ENCODE measurements around the gene OVCA2.

OVCA2 gene

GRCh38 chr17:2060385-2060658 is 18.5 kb downstream of the OVCA2 start:
- Histone ChIP-seq H4K20me1 (ENCODE audit: low read depth, low read length) (no peaks in the 10 kb centered on the region), H3K4me2 (ENCODE audit: low read depth, low read length, poor library complexity, severe bottlenecking) (no peak overlapping the region), H2AFZ (ENCODE audit: low read depth, low read length, severe bottlenecking) (no peak overlapping the region), H3F3A (ENCODE audit: insufficient read depth) (no peaks in the 10 kb centered on the region), H3K36me3 (ENCODE audit: low read length) (no peaks in the 10 kb centered on the region), H3K9me2 (replicated peaks; ENCODE audit: insufficient read depth, low read length) (no peaks in the 10 kb centered on the region), H3K79me2 (ENCODE audit: insufficient read depth, low read length) (no peaks in the 10 kb centered on the region), H3K9me3 (ENCODE audit: insufficient read depth, low read length) (no peaks in the 10 kb centered on the region), H3K4me3 (ENCODE audit: insufficient read depth, low read length, poor library complexity, severe bottlenecking) (no peak overlapping the region), H3K9ac (ENCODE audit: low read length) (no peak overlapping the region), H3K27ac (ENCODE audit: low read depth, low read length) (no peak overlapping the region), H3K27me3 (ENCODE audit: low read length) (no peaks in the 10 kb centered on the region)
- TF ChIP-seq CTCF (IDR thresholded peaks at IDR 0.05; ENCODE audit: insufficient read depth, low read length, poor library complexity, severe bottlenecking): no peak
- TF ChIP-seq EZH2phosphoT487 (conservative IDR thresholded peaks at IDR 0.05; ENCODE audit: low read length): no peak

- Histone ChIP-seq H3K27ac (ENCODE audit: low read depth, low read length) (no peak overlapping the region), H3F3A (ENCODE audit: insufficient read depth) (no peaks in the 10 kb centered on the region), H3K36me3 (ENCODE audit: low read length) (no peaks in the 10 kb centered on the region), H4K20me1 (ENCODE audit: low read depth, low read length) (no peaks in the 10 kb centered on the region), H3K9me2 (replicated peaks; ENCODE audit: insufficient read depth, low read length) (no peaks in the 10 kb centered on the region), H2AFZ (ENCODE audit: low read depth, low read length, severe bottlenecking) (no peak overlapping the region), H3K9me3 (ENCODE audit: insufficient read depth, low read length) (no peaks in the 10 kb centered on the region), H3K27me3 (ENCODE audit: low read length) (no peaks in the 10 kb centered on the region), H3K79me2 (ENCODE audit: insufficient read depth, low read length) (no peaks in the 10 kb centered on the region), H3K4me3 (ENCODE audit: insufficient read depth, low read length, poor library complexity, severe bottlenecking) (no peak overlapping the region), H3K9ac (ENCODE audit: low read length) (no peak overlapping the region), H3K4me2 (ENCODE audit: low read depth, low read length, poor library complexity, severe bottlenecking) (no peak overlapping the region)
- no peak for TF ChIP-seq CTCF (IDR thresholded peaks at IDR 0.05; ENCODE audit: insufficient read depth, low read length, poor library complexity, severe bottlenecking)
- TF ChIP-seq EZH2phosphoT487 (conservative IDR thresholded peaks at IDR 0.05; ENCODE audit: low read length): no peak
These were observed 19.0 kb downstream of the OVCA2 start for GRCh38 chr17:2060681-2061440.

- H3K9me3 ChIP-seq (ENCODE audit: insufficient read depth, low read length): no peaks in the 10 kb centered on the region
- no peaks in the 10 kb centered on the region for H3K9me2 ChIP-seq (replicated peaks; ENCODE audit: insufficient read depth, low read length)
- no peak overlapping the region for H3K27ac ChIP-seq (ENCODE audit: low read depth, low read length)
- H3K4me2 ChIP-seq (ENCODE audit: low read depth, low read length, poor library complexity, severe bottlenecking): no peak overlapping the region
- TF ChIP-seq CTCF (IDR thresholded peaks at IDR 0.05; ENCODE audit: insufficient read depth, low read length, poor library complexity, severe bottlenecking) (no peak), EZH2phosphoT487 (conservative IDR thresholded peaks at IDR 0.05; ENCODE audit: low read length) (no peak)
- H3K36me3 ChIP-seq (ENCODE audit: low read length): no peaks in the 10 kb centered on the region
- no peak overlapping the region for H2AFZ ChIP-seq (ENCODE audit: low read depth, low read length, severe bottlenecking)
- no peaks in the 10 kb centered on the region for H3F3A ChIP-seq (ENCODE audit: insufficient read depth)
- no peak overlapping the region for H3K9ac ChIP-seq (ENCODE audit: low read length)
- H3K79me2 ChIP-seq (ENCODE audit: insufficient read depth, low read length): no peaks in the 10 kb centered on the region
- H4K20me1 ChIP-seq (ENCODE audit: low read depth, low read length): no peaks in the 10 kb centered on the region
- no peak overlapping the region for H3K4me3 ChIP-seq (ENCODE audit: insufficient read depth, low read length, poor library complexity, severe bottlenecking)
- no peaks in the 10 kb centered on the region for H3K27me3 ChIP-seq (ENCODE audit: low read length)
These were observed 19.7 kb downstream of the OVCA2 start for GRCh38 chr17:2061441-2061958.

All from SU-DHL-6 (cell line).